H1 (cell line): ENCODE data around the gene SH3YL1. TPM values are rescaled to one million over a fixed set of nuclear protein-coding genes. Genes with fewer than 3 reads are reported as not detected.

Experiments used
- CTCF ChIA-PET: fragments of 300-600 bp; sonication (Branson Sonifier 250); formaldehyde crosslinking; loops from one replicate; lab custom pipeline; 2021; ENCODE audit not compliant: partially characterized antibody; lab: Charles Lee
- POLR2A ChIA-PET: fragments of 300-600 bp; sonication (Branson Sonifier 250); formaldehyde crosslinking; loops from one replicate; lab custom pipeline; 2021; ENCODE audit warnings: inconsistent platforms; ENCODE audit not compliant: partially characterized antibody; lab: Charles Lee
- DNase-seq, 2 experiments: peaks; one replicate each; pipeline versions ENCODE4 v3.0.0 to v3.0.0-alpha.2; 2010 to 2022; ENCODE audit warnings: low spot score in 2 of 2, low read depth in 1 of 2, mixed read lengths in 1 of 2
- FAIRE-seq: peaks from 2 replicates; lab custom pipeline; 2011; peaks lifted over from hg19 to GRCh38; lab: Jason Lieb, UNC
- H2AFZ ChIP-seq: 2 replicates; pipeline ENCODE4 v1.8.1; 2012; ENCODE audit warnings: low read length, inconsistent platforms
- H2AK5ac ChIP-seq: 2 replicates; pipeline ENCODE4 v1.6.1; 2013; ENCODE audit warnings: low read depth, low read length
- H2BK120ac ChIP-seq: replicated peaks from 2 replicates; pipeline ENCODE3; 2013; ENCODE audit warnings: low read depth, low read length, inconsistent platforms
- H2BK12ac ChIP-seq: 2 replicates; pipeline ENCODE4 v1.6.1; 2013; ENCODE audit warnings: low read depth, low read length
- H2BK15ac ChIP-seq: 2 replicates; pipeline ENCODE4 v1.6.1; 2013; ENCODE audit warnings: low read length
- H2BK20ac ChIP-seq: 2 replicates; pipeline ENCODE4 v1.6.1; 2013; ENCODE audit warnings: low read length
- H2BK5ac ChIP-seq: 2 replicates; pipeline ENCODE4 v1.6.1; 2013; ENCODE audit warnings: low read depth, low read length
- H3K14ac ChIP-seq: 2 replicates; pipeline ENCODE4 v1.6.1; 2013; ENCODE audit warnings: inconsistent platforms; ENCODE audit not compliant: insufficient read length
- H3K18ac ChIP-seq: 2 replicates; pipeline ENCODE4 v1.6.1; 2013; ENCODE audit warnings: low read length; ENCODE audit errors: extremely low read depth
- H3K23ac ChIP-seq: 2 replicates; pipeline ENCODE4 v1.6.1; 2013; ENCODE audit warnings: inconsistent platforms; ENCODE audit not compliant: insufficient read length
- H3K23me2 ChIP-seq: 2 replicates; pipeline ENCODE4 v1.6.1; 2013; ENCODE audit warnings: low read depth, low read length
- H3K27ac ChIP-seq: 2 replicates; pipeline ENCODE4 v1.6.1; 2011; ENCODE audit warnings: low read depth, low read length, inconsistent platforms
- H3K27me3 ChIP-seq, 4 experiments: replicated peaks in 1 of 4; 1 replicate in 1 of 4; 2 replicates in 3 of 4; pipeline versions ENCODE4 v1.6.1 to v1.8.1; 2011 to 2013; ENCODE audit warnings: low read length in 3 of 4, mild to moderate bottlenecking in 3 of 4, inconsistent platforms in 2 of 4, mixed read lengths in 2 of 4, moderate library complexity in 1 of 4; ENCODE audit not compliant: control insufficient read depth in 3 of 4, insufficient read depth in 3 of 4; ENCODE audit errors: extremely low read depth in 1 of 4
- H3K36me3 ChIP-seq, 4 experiments: 2 replicates each; pipeline versions ENCODE4 v1.6.1 to v1.8.1; 2011 to 2013; ENCODE audit warnings: mild to moderate bottlenecking in 4 of 4, low read length in 3 of 4, moderate library complexity in 2 of 4, control low read depth in 1 of 4, inconsistent platforms in 1 of 4; ENCODE audit not compliant: insufficient read depth in 4 of 4, control insufficient read depth in 2 of 4
- H3K4ac ChIP-seq: replicated peaks from 2 replicates; pipeline ENCODE3; 2013; ENCODE audit warnings: low read length, low read depth, mixed read lengths, inconsistent platforms; ENCODE audit not compliant: insufficient read length
- H3K4me1 ChIP-seq, 4 experiments: replicated peaks in 1 of 4; 1 replicate in 1 of 4; 2 replicates in 3 of 4; pipeline versions ENCODE4 v1.6.1 to v1.8.1; 2011 to 2013; ENCODE audit warnings: low read length in 3 of 4, inconsistent platforms in 2 of 4, mixed read lengths in 1 of 4; ENCODE audit not compliant: insufficient read depth in 4 of 4, control insufficient read depth in 3 of 4
- H3K4me2 ChIP-seq, 2 experiments: 2 replicates each; pipeline versions ENCODE4 v1.6.1 to v1.8.1; 2011 to 2013; ENCODE audit warnings: low read depth in 2 of 2, low read length in 2 of 2, control low read depth in 1 of 2, inconsistent platforms in 1 of 2, mild to moderate bottlenecking in 1 of 2; ENCODE audit not compliant: insufficient read depth in 1 of 2
- H3K4me3 ChIP-seq, 4 experiments: fragments of 200-600, 300-600 bp in 1 of 4; sonication (generic), shearing (Covaris generic), sonication (Bioruptor Twin) in 1 of 4; 2 replicates each; pipeline versions ENCODE4 v1.5.1 to v1.8.1; 2011 to 2016; ENCODE audit warnings: low read length in 4 of 4, low read depth in 3 of 4, control low read depth in 2 of 4, inconsistent platforms in 2 of 4, mild to moderate bottlenecking in 2 of 4, mixed read lengths in 1 of 4, moderate library complexity in 1 of 4; ENCODE audit not compliant: insufficient read depth in 2 of 4; ENCODE audit errors: extremely low read depth in 1 of 4
- H3K56ac ChIP-seq: replicated peaks from 2 replicates; pipeline ENCODE3; 2013; ENCODE audit warnings: low read depth, mild to moderate bottlenecking, mixed read lengths, low read length, inconsistent platforms; ENCODE audit not compliant: insufficient read length
- H3K79me1 ChIP-seq: 2 replicates; pipeline ENCODE4 v1.6.1; 2013; ENCODE audit warnings: low read depth, low read length, control low read depth
- H3K79me2 ChIP-seq, 2 experiments: 2 replicates each; pipeline versions ENCODE4 v1.6.1 to v1.8.1; 2012 to 2013; ENCODE audit warnings: low read length in 2 of 2, mild to moderate bottlenecking in 2 of 2, inconsistent platforms in 1 of 2; ENCODE audit not compliant: insufficient read depth in 2 of 2, control insufficient read depth in 1 of 2
- H3K9ac ChIP-seq, 4 experiments: replicated peaks in 1 of 4; 1 replicate in 1 of 4; 2 replicates in 3 of 4; pipeline versions ENCODE4 v1.6.1 to v1.8.1; 2011 to 2013; ENCODE audit warnings: low read depth in 3 of 4, low read length in 3 of 4, control low read depth in 2 of 4, mild to moderate bottlenecking in 2 of 4, moderate library complexity in 2 of 4, inconsistent platforms in 1 of 4; ENCODE audit errors: extremely low read depth in 1 of 4
- H3K9me3 ChIP-seq, 2 experiments: 2 replicates each; pipeline versions ENCODE4 v1.6.1 to v1.8.1; 2012 to 2013; ENCODE audit warnings: mild to moderate bottlenecking in 2 of 2, moderate library complexity in 2 of 2, control low read depth in 1 of 2, inconsistent platforms in 1 of 2, low read depth in 1 of 2, low read length in 1 of 2, mixed read lengths in 1 of 2; ENCODE audit not compliant: insufficient read depth in 2 of 2
- H4K20me1 ChIP-seq, 2 experiments: replicated peaks in 1 of 2; 2 replicates each; pipeline versions ENCODE3 to v1.8.1; 2011 to 2013; ENCODE audit warnings: inconsistent platforms in 2 of 2, low read length in 2 of 2, mild to moderate bottlenecking in 1 of 2; ENCODE audit not compliant: insufficient read depth in 2 of 2, control insufficient read depth in 1 of 2
- H4K5ac ChIP-seq: 2 replicates; pipeline ENCODE4 v1.6.1; 2013; ENCODE audit warnings: low read length, low read depth, mixed read lengths, inconsistent platforms; ENCODE audit not compliant: insufficient read length
- H4K8ac ChIP-seq: 2 replicates; pipeline ENCODE4 v1.8.0; 2013; ENCODE audit warnings: mild to moderate bottlenecking, moderate library complexity, low read length, inconsistent platforms; ENCODE audit not compliant: insufficient read depth; ENCODE audit errors: extremely low read depth
- H4K91ac ChIP-seq: replicated peaks from 2 replicates; pipeline ENCODE3; 2013; ENCODE audit warnings: low read length, mixed read lengths, inconsistent platforms; ENCODE audit not compliant: insufficient read length
- ATF2 ChIP-seq: IDR thresholded peaks from 2 replicates; pipeline ENCODE4 v1.6.1; 2012; ENCODE audit warnings: low read length, inconsistent platforms
- CHD1 ChIP-seq: IDR thresholded peaks from 2 replicates; pipeline ENCODE4 v1.6.1; 2012; ENCODE audit warnings: low read depth, low read length, improper control_type of control experiment
- CTCF ChIP-seq, 3 experiments: IDR thresholded peaks; 1 replicate in 2 of 3; 2 replicates in 1 of 3; pipeline versions ENCODE4 v1.5.1 to v1.6.1; 2011; ENCODE audit warnings: low read length in 3 of 3, mild to moderate bottlenecking in 3 of 3, inconsistent platforms in 2 of 3, low read depth in 1 of 3, moderate library complexity in 1 of 3; ENCODE audit not compliant: insufficient read depth in 1 of 3; ENCODE audit errors: control extremely low read depth in 1 of 3
- HDAC2 ChIP-seq, 2 experiments: fragments of 300-600 bp in 1 of 2; sonication (generic) in 1 of 2; IDR thresholded peaks; 2 replicates each; pipeline ENCODE4 v1.6.1; 2011 to 2012; ENCODE audit warnings: low read depth in 2 of 2, low read length in 2 of 2, mild to moderate bottlenecking in 2 of 2, moderate library complexity in 2 of 2, borderline replicate concordance in 1 of 2, inconsistent platforms in 1 of 2
- RNF2 ChIP-seq: fragments of 200-900, 300-1000 bp; sonication (generic); IDR thresholded peaks from 2 replicates; pipeline ENCODE4 v1.7.1; 2016; ENCODE audit warnings: borderline replicate concordance, low read depth, mild to moderate bottlenecking, antibody characterized with exemption, low read length; ENCODE audit not compliant: poor library complexity, severe bottlenecking; ENCODE audit errors: missing control alignments
- SP4 ChIP-seq: IDR thresholded peaks from 2 replicates; pipeline ENCODE4 v1.6.1; 2012; ENCODE audit warnings: low read length, inconsistent platforms
- SUZ12 ChIP-seq: fragments of 200-600 bp; sonication (generic); IDR thresholded peaks from 2 replicates; pipeline ENCODE4 v1.6.1; 2012; ENCODE audit warnings: mild to moderate bottlenecking, inconsistent platforms, low read length, moderate library complexity, mixed read lengths
- TEAD4 ChIP-seq: IDR thresholded peaks from 2 replicates; pipeline ENCODE4 v1.6.1; 2012; ENCODE audit warnings: low read depth, low read length, inconsistent platforms, mixed read lengths
- WGBS, 2 experiments: shearing (Covaris generic) in 1 of 2; methylation state at CpG; one replicate each; pipeline versions ENCODE4 v1.1.6 to v1.1.7; 2013 to 2015; ENCODE audit warnings: low lambda C conversion rate in 2 of 2, mixed read lengths in 2 of 2, inconsistent platforms in 1 of 2, low coverage in 1 of 2, missing lambda C conversion rate in 1 of 2; ENCODE audit not compliant: insufficient replicate concordance in 2 of 2, insufficient coverage in 1 of 2, insufficient read length in 1 of 2; ENCODE audit errors: extremely low coverage in 1 of 2, missing lambda C conversion rate in 1 of 2; 5-methylcytosine and 5-hydroxymethylcytosine counted together
- polyA plus RNA-seq, 7 experiments: library from polyadenylated mRNA; depleted of rRNA in 3 of 7; stranded (reverse) in 5 of 7; unstranded in 2 of 7; fragments of >200 nt in 5 of 7; fragments of 200-250 nt in 2 of 7; gene quantifications; 1 replicate in 5 of 7; 2 replicates in 1 of 7; 4 replicates in 1 of 7; pipeline versions ENCODE4 v1.2.1 to v1.2.3, GENCODE V29; 2011 to 2013; ENCODE audit warnings: missing spikeins in 2 of 7, mixed read lengths in 2 of 7
- total RNA-seq: library from RNA; stranded (reverse); fragmentation: NEBNext Ultra II Directional; extraction: Animal tissue kit (Norgen Biotek cat#: 25700); gene quantifications from 2 replicates; pipeline ENCODE4 v1.2.1, GENCODE V29; 2021

The SH3YL1 gene
- total and polyA plus RNA-seq, 2 of the 8 experiments (the other 6 are each of a cell fraction or from before 2014, with no cell fraction given): 13.6 to 37.2 TPM

GRCh38 chr2:244547-244946 is 19.3 kb downstream of the SH3YL1 start:
- Histone ChIP-seq H3K9ac (no peak overlapping the region), H3K79me1 (no peaks in the 10 kb centered on the region; the same call in 1 of the 2 replicates), H3K4me1 (no peaks in the 10 kb centered on the region), H3K18ac (no peak overlapping the region), H2BK20ac (no peak overlapping the region), H3K14ac (no peak overlapping the region), H3K27me3 (no peaks in the 10 kb centered on the region), H3K4me3 (no peak overlapping the region), H4K5ac (no peak overlapping the region), H2BK15ac (no peak overlapping the region), H2AK5ac (no peak overlapping the region), H4K20me1 (peaks cover 0 to 2% of the 10 kb centered on the region in 2 experiments), H4K8ac (no peak overlapping the region), H3K56ac (no peak overlapping the region), H3K4ac (no peak overlapping the region), H3K9me3 (no peaks in the 10 kb centered on the region), H4K91ac (no peak overlapping the region), H2BK5ac (no peak overlapping the region), H3K36me3 (peaks cover 0 to 19% (median 8%) of the 10 kb centered on the region in 4 experiments; a peak in 4 of 8 replicates), H3K4me2 (no peak overlapping the region), H2AFZ (no peak overlapping the region), H3K23me2 (no peaks in the 10 kb centered on the region; the same call in 1 of the 2 replicates), H3K27ac (no peak overlapping the region), H3K79me2 (no peaks in the 10 kb centered on the region), H2BK12ac (no peak overlapping the region), H3K23ac (no peak overlapping the region), H2BK120ac (no peak overlapping the region)
- CTCF ChIA-PET: interaction anchor here (1.0 to 1.3 kb wide), 2 partner anchors 46 to 199 kb away, joined by 3 read pairs; partner anchors contain the start of gene FAM110C
- POLR2A ChIA-PET: no interaction called here
- FAIRE-seq (no peak), DNase-seq (no peak)
- 95% methylated on average over 7 of the region's 7 CpGs; no CpG with 5 or more reads in 1 of the 2 experiments for WGBS, 2 experiments
- TF ChIP-seq TEAD4 (no peak), ATF2 (no peak), SUZ12 (no peak), HDAC2 (IDR thresholded peaks at IDR 0.05; ENCODE audit: borderline replicate concordance in 1 of 2, low read depth in 2 of 2, low read length in 2 of 2) (no peak), CTCF (IDR thresholded peaks at IDR 0.05; ENCODE audit: control extremely low read depth in 1 of 3, insufficient read depth in 1 of 3, low read depth in 1 of 3, low read length in 3 of 3) (no peak), SP4 (no peak), RNF2 (no peak), CHD1 (no peak)
